ENCODE measurements around the gene ZGRF1.
"Not testable (repeated sequence)": the region's sequence is repeated elsewhere in the genome, so short reads cannot be mapped to it uniquely, and the experiment has no call there.

ZGRF1 gene

DNA sequence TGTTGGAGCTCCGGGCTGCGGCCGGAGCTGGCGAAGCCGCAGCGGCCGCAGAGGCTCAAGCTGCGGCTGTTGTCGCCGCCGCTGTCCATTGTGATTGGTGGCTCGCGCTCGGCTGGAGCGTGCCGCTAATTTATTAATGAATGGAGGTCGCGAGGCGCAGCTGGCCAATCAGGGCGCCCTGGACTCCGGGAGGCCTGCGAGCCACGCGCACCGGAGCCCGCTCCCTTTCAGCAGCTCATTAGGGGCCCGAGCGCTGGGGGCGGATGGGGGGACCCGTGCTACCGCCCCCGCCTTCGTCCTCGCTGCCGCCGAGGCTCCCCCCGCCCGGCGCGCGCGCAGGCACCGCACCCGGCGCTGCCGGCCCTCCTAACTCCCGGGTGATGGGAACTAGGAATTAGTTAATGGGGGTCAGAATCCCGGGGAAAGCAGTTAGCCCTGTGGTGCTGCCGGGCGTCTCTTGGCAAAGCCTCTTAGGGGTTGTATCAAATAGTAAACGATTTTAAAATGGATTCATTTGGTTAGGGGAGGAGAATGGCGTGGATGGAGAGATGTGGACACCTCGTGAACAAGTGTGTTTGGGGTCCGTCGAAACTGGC is 120.1 kb downstream of the ZGRF1 start:
- DNase-seq, result no peak

DNA sequence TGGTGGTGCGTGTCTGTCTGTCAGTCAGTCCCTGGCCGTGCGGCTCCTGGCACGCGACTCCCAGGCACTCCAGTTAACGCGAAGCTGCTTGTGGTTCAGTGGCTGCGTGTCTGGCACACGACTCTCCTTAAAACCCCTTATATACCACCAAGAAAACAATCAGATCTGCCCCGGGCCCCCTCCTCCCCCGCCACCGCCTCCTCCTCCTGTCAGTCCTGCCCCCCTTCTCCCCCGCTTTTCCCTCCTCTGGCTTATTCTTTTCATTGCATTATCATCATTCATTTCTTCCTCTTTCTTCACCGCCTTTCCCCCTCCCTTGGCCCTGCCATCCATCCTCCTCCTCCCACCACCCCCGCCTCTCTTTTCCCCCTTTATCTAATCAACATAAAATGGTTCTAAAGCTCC is 120.6 kb downstream of the ZGRF1 start, which contains the start of gene NEUROG2:
Gene NEUROG2 (minus strand): TSS at position 115 of the 405 bp plus-strand sequence. CDS start 705 bp downstream, outside the sequence.
- no peak for DNase-seq

DNA sequence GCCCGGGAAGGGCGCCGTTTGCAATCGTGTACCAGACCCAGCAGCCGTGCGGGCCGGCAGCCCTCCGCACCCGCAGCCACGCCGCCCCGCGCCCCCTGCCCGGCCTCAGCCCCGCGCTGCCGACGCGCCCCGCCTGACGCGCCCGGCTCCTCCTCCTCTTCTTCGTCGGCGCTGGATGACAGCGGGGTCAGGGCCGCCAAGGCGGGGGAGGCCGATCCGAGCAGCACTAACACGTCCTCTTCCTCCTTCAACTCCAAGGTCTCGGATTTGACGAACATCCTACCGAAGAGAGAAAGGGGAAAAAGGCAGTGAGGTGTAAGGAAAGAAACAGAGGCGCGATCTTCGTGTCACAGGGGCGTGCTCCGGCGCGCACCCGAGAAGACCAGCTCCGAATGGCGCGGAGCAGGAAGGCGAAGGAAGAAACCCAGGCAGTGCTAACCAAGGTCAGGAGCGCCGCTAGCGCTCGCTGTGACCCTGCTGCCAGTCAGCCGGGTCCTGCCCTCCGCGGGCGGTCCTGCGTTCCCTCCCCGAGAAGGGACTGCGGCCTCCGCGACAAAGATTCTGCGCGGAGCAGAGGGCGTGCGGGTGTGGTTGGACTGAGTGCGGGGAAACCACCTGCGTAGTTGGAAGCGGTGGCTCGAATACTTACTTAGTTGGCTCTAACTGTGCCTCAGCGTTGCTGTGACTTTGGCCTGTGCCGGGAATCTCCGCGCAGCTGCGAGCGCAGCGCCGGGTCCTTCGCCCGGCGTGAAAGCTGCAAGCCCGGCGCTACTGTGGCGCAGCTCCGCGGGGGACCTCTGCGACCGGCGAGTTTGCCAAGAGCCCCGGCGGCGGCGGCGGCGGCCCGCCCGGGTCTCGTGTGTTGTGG is 121.3 kb downstream of the ZGRF1 start:
- DNase-seq, result peak in 2 of 51 donors; percentile 12

DNA sequence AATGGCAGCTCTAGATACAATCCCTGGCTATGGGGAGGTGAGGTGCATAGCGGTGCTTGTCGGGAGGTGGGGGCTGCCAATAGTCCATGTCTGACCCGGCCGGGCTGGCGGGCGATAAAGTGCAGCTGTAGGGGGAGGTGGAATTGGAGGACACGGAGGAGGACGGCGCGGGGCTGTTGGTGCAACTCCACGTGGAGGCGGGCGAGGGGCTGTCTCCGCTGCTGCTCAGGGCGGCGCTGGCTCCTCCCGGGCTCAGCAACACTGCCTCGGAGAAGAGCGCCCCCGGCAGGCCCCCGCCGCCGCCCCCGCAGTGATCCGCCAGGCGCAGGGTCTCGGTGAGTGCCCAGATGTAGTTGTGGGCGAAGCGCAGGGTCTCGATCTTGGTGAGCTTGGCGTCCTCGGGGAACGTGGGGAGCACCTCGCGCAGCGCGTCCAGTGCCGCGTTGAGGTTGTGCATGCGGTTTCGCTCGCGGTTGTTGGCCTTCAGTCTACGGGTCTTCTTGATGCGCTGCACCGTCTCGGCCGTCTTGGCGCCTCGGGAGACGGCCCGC is 122.0 kb downstream of the ZGRF1 start:
- no peak for DNase-seq

DNA sequence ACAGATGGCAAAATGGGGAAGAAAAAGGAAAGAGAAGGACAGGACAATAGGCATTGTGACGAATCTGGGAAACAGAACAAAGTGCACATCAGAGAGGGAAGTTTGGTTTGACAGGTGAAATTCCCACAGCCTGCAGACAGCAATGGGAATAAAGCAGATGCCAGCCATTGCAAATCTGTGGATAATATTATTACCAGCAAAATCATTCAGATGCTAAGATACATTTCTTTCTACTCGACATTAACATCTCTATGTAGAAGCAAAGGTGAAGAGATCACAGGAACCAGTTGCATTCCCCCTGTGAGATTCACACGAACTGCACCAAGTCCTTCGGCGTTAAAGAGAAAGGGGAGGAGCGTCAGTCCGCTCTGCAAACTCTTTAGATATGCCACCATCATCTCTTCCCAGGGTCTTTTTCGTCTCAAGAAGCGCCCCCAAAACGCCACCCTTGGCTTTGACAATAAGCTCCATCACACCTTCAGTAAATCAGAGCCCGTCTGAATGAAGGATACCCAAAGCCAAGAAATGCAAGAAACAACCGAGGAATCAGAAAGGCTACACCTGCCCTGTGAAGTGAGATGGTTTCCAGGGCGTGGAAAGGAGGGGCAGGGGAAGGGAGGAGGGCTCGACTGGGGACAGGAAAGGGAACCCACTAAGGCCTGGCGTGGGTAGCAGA is 122.6 kb downstream of the ZGRF1 start:
- DNase-seq, result no peak

DNA sequence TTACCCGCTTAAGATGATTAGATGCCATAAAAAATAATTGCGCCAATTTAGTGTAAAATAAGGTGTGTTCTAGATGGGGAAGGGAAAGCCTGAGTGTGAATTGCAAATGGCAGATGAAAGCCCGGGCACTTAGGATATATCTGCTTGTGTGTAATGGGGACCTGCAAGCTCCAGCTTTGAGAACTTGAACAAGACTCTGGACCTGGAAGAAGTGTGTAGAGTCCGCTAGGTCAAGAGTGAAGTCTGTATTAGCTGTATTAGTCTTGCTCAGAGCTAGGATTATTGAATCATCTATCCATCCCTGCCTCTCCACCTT is 124.9 kb downstream of the ZGRF1 start:
- DNase-seq, result no peak

DNA sequence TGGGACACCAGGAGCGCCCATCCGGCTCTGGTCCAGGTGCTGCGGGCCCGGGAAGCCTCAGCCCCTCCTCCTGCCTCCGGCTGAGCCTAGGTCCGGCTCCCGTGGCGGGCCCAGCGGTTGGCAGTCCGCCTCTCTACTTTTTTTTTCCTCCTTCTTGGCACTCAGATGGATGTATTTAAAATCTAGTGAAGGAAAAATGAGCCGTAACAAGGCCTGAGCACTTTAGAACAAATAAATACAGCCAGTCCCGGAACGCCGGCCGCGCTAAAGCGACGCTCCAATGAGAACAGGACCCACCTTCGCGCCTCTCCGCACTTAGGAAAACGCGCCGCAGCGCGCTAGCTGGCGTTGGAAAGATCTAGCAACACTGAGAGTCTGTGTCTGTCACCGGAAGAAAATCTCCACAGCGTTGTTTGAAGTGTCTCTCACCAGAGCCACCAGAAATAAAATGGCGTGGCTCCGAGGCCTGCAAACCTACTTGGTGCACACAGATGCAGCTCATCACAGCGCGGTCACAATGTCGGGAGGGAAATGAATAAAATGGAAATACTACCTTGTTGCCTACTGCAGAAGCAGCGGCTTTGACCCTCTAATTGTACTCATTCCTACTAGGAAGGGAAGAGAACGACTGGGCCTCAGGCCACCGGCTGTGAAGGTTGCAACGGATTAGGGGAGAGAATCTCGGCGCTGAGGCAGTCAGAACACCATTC is 125.5 kb downstream of the ZGRF1 start:
- no peak for DNase-seq

DNA sequence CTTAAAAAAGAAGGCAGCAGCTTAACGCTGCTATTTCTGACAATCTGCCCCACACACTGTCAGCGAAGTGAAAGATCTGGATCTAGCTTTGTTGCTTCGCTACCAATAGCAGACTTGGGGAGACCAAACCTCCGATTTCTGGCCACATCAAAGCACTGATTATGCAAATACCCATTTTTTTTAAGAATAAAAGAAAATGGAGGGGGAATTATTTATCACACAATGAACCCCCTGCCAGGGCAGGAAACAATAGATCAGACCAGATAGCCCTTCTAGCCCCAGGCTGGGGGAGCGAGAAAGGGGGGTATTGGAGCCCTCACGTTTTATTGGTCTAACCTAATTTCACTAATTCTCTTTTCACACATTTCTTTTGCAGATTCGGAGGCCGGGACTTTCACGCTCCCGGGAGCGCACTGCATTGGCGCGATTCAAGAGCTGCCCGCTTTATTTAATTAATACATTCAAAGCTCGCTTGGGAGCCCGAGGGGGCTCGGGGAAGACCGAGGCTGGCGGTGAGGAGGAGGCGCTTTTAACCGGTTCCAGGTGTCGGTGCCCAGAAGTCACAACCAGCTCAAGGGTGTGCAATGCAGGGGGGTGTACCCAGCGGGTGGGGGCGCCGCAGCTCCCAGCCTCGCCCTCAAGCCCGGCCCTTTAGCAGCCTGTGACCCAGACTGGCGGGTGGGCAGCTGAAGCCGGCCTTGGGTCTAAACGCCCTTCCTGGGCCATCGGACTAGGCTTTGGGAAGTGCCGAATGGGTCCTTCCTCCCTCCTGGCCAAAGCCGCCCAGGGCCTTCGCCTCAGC is 126.2 kb downstream of the ZGRF1 start:
- no peak for DNase-seq

DNA sequence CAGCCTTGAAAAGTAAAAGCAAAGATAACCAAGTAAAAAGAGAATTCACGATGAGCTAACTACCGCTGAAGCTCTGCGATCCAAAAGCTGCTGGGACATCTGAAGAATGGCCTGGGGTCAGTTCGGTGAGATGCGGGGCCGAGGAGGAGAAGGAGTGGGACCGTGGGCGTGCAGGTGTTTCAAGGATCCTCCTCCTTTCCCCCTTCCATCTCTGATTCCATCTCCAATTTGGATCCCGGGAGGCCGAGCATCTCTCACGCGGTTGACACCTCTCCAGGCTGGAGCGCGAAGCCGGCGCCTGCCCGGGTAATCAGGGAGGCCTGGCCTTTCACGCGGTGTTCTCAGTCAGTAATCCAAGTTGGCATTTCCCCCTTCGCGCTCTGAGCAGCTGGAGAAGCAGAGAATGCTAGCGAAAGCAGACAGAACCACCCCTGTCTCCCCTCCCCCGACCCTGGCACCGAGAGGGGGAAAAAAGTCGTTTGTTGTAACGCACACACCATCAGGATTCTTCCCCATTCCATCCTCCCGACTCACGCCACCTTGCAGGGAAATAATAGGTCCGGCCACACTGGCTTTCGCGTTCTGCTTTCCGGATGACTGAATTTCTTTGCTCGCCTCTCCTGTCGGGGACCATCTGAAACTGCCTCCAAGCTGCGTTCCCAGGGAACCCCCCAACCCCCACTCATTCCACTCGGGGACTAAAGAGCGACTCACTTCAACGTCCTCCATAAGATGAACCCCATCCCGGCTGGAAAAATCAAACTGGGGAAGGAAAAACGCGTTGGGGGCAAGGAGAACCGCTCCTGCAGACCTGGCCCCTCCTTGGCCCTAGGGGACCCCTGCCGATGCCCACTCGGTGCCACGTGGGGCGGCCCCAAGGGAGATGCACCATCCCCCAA is 127.2 kb downstream of the ZGRF1 start:
- DNase-seq, result no peak

DNA sequence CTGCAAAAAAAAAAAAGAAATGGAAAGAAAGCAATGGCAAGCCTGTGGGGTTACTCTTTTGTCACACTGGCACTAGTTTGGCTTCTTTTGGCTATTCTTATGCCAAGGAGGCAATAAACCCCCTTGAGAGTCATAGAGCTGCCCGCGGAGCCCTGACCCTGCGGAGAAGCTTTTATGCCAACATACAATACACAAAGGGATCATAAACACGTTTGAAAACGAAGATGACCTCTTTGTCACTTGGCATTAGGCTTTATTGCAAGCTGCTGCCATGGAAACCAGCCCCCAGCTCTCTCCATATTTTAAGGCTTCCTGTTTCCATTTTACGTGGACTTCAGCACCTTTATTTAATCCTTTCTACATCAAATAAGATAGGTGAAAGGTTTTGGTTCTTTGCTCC is 128.4 kb downstream of the ZGRF1 start:
- DNase-seq, result no peak

DNA sequence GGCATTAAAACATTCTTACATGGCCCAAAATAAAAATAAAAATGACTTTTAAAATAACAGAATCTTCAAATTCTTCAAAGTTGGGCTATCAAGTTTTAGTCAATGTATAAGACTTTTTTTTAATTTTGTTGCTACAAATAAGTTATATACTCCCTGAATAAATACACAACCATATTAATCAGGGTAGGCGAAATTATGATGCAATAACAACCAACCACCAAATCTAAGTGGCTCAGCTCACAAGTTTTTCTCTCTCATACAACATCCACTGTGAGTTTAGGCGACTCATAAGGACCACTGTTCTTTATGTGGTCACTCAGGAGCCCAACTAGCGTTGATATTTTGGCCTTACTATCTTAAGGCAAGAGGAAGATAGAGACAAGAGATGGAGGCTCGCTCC is 131.9 kb downstream of the ZGRF1 start:
- DNase-seq, result no peak

DNA sequence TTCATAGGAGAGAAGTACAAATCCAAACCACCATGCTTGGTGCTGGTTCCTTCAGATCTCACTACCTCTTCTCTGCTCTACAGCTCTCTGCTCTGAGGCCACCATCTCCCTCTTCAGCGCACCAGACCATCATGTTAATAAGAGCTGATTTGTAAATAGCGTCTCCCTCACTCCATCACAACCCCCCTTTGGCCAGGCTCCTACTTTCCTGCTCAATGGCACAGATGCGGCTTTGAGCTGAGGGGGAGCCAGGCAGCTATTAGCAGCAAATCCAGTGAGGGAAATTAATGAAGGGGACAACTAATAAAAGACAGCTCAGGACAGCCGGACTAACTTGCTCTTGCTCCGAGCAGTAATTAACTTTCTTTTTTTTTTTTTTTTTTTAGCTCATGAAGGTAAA is 133.8 kb downstream of the ZGRF1 start:
- DNase-seq, result no peak

DNA sequence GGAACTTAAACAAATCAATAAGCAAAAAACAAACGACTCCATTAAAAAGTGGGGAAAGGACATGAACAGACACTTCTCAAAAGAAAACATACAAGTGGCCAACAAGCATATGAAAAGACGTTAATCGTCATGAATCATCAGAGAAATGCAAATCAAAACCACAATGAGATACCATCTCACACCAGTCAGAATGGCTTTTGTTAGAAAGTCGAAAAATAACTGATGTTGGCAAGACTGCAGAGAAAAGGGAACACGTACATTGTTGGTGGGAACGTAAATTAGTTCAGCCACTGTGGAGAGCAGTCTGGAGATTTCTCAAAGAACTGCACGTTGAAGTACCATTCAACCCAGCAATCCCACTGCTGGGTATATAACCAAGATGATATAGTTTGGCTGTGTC is 144.4 kb downstream of the ZGRF1 start:
- no peak for DNase-seq

DNA sequence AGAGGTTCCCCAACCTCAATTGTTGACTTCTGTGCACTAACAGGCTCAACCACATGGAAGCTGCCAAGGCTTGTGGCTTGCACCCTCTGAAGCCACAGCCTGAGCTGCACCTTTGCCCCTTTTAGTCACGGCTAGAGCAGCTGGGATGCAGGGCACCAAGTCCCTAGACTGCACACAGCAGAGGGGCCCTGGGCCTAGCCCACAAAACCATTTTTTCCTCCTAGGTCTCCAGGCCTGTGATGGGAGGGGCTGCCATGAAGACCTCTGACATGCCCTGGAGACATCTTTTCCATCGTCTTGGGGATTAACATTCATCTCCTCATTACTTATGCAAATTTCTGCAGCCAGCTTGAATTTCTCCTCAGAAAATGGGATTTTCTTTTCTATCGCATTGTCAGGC is 145.9 kb downstream of the ZGRF1 start:
- DNase-seq, result not testable (repeated sequence)
